NCI-H1694 treated with DMSO at 0.1 percent for 48 hours (cell line): Measurements from ENCODE around the gene NME4.
"Not testable (repeated sequence)": the region's sequence is repeated elsewhere in the genome, so short reads cannot be mapped to it uniquely, and the experiment has no call there.

Experiments used
- DNase-seq: peaks from one replicate; lab custom pipeline; 2025; lab: John Stamatoyannopoulos, UW

NME4 gene

DNA sequence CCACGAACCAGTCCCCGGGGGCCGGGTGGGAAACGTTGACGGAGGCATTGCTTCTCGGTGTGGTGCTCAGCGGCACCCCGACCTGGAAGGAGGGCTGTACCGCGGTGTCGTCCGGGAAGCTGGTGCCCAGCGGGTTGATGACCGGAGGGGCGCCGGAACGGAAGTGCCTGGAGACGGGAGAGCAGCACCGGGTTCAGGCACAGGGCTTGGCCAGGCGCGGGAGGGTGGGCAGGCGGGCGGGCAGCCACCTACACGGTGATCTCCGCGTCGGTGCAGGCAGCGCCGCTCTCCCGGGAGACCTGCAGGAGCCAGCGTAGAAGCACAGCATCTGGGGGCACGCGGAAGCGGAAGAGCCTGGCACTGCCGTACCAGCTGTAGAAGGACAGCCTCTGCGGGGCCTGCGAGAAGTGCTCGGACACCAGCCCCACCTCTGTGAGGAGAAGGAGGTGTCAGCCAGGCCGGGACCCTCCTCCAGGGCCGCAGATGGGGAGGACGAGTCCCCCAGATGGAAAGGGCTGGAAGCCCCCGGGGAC is 19.5 kb upstream of the NME4 start:
- no peak for DNase-seq

- not testable (repeated sequence) for DNase-seq
Measured at GRCh38 chr16:378113-378820, 18.7 kb upstream of the NME4 start.

- no peak for DNase-seq
Measured at GRCh38 chr16:378821-379182, 18.2 kb upstream of the NME4 start.

DNA sequence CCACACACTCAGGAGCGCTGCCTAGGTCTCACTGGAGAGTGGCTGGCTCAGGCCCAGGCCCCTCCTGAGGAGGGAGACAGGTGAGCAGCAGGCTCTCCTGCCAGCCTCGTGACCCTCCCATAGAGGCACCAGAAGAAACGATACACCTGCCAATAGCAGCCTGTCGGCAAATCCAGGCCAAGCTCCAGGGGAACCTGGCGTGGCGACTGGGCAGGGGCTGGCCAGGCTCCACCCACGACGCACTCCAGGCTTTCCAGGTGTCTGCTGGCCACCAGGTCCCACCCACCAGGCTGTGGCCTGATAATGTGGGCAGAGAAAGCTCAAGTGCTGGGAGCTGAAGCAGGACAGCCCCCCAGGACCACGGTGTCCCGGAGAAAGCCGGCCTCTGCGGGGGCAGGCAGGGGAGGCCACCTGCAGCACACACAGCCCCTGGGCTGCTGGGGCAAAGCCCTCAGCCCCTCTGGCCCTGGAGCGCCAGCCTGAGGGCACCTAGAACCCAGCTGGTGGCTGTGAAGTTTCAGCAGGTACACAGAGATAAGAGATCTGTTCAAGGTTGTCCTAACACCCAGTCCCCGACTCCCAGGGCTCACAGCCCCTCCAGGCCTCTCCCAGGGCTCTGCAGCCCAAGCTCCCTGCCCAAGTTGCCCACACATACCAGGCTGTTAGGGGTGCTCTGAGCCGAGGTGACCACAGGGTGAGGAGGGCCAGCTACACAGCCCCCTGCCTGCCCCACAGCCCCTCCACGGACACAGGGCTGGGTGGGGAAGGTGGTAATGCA is 17.6 kb upstream of the NME4 start:
- no peak for DNase-seq

DNA sequence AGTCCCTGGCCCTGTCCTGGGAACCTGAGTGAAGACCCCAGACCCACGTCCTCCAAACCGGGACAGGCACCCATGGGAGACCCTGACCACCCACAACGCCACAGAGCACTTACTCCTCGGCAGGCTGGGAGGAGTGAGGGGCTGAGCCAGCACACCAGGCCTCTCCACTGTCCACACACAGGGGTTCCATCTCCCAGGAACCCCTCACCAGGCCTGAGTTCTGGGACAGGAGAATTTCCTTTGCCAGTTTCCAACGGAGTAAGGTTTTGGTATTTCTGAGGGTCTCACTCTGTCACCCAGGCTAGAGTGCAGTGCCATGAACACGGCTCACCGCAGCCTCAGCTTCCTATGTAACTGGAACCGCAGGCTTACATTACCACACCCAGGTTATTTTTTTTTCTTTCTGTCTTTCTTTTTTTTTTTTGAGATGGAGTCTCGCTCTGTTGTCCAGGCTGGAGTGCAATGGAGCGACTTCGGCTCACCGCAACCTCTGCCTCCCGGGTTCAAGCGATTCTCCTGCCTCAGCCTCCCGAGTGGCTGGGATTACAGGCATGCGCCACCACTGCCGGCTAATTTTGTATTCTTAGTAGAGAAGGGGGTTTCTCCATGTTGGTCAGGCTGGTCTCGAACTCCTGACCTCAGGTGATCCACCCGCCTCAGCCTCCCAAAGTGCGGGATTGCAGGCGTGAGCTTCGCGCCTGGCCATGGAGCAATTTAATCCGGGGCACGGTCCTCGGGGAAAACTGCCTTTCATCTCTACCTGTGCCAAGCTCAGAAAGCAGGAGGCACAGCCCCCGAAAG is 16.8 kb upstream of the NME4 start:
- no peak for DNase-seq

- no peak for DNase-seq
Measured at GRCh38 chr16:380762-381011, 16.3 kb upstream of the NME4 start.

DNA sequence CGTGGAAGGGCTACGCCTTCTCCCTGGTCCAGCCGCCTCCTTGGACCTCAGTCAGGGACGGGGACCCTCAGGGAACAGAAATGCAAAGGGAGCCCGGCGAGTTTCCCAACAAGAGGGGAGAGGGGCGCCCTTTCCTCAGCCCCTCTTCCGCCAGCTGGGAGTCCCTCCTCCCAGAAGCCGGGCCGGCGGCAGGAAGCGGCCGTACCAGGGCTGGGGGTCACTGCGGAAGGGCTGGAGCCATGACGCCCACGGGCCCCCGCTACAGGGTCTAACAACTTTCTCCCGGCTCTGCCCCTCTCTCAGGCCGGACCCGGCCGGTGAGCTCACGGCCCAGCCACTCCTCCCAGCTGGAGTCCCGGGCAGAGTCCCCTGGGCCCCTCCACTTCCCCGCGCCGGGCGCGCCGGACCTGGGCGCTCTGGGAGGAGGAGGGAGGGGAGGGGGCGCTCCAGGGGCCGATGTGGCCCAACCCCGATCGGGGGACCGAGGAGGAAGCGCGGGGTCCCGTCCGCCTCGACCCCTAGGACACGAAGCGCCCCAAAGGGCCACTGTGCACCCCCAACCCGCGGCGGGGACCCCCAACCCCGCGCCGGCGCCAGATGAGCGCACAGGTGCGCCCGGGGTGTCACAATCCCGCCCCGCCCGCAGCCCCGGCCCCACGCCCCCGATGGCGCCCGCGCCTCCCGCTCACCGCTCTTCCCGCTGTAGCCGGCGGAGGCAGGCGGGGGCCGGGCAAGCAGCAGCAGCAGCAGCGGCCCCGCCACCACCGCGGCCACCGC is 15.8 kb upstream of the NME4 start:
- DNase-seq = no peak

GRCh38 chr16:381789-382717 is 14.9 kb upstream of the NME4 start, which contains the start of gene PGAP6:
Gene PGAP6 (minus strand): TSS chr16:381978. CDS start chr16:381821, 157 bp downstream.
- no peak for DNase-seq

GRCh38 chr16:383326-384051 is 13.5 kb upstream of the NME4 start:
- DNase-seq = no peak

GRCh38 chr16:386641-387156 is 10.3 kb upstream of the NME4 start:
- no peak for DNase-seq

- not testable (repeated sequence) for DNase-seq
Measured at GRCh38 chr16:387761-388666, 9.0 kb upstream of the NME4 start.

- no peak for DNase-seq
Measured at GRCh38 chr16:389352-389751, 7.6 kb upstream of the NME4 start.

GRCh38 chr16:391885-392335 is 5.1 kb upstream of the NME4 start:
- peak; percentile 33 for DNase-seq

DNA sequence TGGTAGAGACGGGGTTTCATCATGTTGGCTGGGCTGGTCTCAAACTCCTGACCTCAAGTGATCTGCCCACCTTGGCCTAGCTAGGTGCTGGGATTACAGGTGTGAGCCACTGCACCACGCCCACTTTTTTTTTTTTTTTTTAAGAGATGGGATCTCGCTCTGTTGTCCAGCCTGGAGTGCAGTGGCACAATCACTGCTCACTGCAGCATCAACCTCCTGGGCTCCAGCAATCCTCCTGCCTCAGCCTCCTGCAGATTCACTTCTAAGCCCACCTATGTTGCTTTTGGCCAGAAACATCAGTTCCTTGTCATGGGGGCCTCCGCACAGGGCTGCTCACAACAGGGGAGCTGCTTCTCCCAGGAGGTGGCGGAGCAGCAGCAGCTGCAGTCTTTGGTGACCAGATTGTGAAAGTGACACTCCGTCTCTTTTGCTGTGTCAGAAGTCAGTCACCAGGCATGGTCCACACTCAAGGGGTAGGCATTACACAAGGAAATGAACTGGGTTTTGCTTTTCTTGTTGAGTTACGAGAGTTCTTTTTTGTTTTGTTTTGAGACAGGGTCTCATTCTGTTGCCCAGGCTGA is 4.5 kb upstream of the NME4 start:
- no peak for DNase-seq

GRCh38 chr16:396199-396598 is 800 bp upstream of the NME4 start:
- no peak for DNase-seq

- peak; percentile 51 for DNase-seq
Measured at GRCh38 chr16:396605-397004, 394 bp upstream of the NME4 start.

DNA sequence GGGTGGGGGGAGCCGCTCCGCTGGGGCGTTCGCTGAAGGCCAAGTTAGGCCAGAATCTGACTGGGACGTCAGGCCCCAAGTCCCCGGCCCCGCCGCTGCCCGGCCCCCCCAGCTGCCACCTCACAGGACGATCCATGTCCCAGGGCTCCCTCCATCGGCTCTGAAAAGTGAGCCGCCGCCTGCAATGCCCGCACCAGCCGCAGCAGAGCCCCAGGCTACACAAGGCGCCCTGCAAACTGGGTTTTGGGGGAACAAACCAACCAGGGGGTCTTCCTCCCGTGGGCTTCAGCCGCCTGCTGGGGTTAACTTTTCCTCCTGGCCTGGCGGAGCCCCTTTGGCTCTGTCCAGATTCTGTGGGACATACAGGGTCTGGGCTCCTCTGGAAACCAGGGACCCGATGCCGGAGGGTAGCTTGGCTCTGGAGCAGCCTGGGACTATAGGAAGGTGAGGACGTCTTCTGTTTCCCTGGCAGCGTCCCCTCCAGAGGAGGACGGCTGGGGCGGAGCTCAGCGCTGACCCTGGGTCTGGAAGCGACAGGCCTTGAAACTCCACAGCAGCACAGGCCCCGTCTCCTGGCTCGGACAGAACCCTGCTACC is 835 bp downstream of the NME4 start:
- DNase-seq = peak; percentile 8
